HFF-Myc (cell line): ENCODE results near the gene CXCL12.

Source experiments
- DNase-seq: peaks from one replicate; pipeline ENCODE4 v3.0.0-alpha.2; 2011; ENCODE audit warnings: low read depth; ENCODE audit errors: extremely low read depth
- H3K4me3 ChIP-seq: replicated peaks from 2 replicates; pipeline ENCODE4 v1.5.1; 2011; ENCODE audit warnings: low read depth, mild to moderate bottlenecking, control low read depth, low read length
- TF ChIP-seq, protein P1 (sequence below): IDR thresholded peaks from 2 replicates; pipeline ENCODE4 v1.5.1; 2012; ENCODE audit warnings: mild to moderate bottlenecking, low read depth, low read length, control low read depth; ENCODE audit errors: missing control alignments

The CXCL12 gene

DNA sequence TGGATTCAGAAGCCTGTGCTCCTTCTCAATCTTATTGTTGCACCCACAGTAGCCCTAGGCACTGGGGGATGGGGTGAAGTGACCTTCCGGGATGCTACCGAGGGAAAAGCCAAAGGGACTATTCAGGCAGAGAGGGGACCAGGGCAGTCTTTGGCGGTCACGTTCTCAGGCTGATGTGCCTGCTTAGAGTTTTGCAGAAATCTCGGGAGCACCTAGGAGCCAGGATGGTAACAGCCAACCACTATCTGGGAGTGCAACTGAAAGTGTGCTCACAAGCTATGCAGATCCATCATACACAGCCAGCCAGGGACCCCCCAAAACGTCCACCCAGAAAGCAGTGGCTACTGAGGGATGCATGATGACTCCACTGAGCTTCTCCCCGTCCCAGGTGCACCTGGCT is 52.4 kb downstream of the CXCL12 start:
- no peak for DNase-seq
- TF ChIP-seq, protein P1, sequence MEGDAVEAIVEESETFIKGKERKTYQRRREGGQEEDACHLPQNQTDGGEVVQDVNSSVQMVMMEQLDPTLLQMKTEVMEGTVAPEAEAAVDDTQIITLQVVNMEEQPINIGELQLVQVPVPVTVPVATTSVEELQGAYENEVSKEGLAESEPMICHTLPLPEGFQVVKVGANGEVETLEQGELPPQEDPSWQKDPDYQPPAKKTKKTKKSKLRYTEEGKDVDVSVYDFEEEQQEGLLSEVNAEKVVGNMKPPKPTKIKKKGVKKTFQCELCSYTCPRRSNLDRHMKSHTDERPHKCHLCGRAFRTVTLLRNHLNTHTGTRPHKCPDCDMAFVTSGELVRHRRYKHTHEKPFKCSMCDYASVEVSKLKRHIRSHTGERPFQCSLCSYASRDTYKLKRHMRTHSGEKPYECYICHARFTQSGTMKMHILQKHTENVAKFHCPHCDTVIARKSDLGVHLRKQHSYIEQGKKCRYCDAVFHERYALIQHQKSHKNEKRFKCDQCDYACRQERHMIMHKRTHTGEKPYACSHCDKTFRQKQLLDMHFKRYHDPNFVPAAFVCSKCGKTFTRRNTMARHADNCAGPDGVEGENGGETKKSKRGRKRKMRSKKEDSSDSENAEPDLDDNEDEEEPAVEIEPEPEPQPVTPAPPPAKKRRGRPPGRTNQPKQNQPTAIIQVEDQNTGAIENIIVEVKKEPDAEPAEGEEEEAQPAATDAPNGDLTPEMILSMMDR = no peak
- no peak overlapping the region for H3K4me3 ChIP-seq

DNA sequence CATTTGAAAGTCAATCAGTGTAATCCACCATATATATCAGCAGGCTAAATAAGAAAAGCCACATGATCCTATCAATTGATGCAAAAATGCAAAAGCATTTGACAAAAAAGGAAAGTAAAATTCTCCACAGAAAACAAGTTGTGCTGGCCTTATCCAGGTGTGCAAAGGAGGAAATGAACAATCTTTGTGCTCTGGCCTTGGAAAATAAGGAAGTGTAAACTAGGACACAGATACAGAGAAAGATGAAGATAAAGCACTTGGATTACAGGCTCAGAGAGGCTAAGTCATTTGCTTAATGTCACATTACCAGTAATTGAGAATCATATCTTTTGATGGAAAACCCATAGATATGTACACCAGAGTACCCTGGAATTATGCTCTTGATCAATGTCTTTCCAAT is 54.5 kb downstream of the CXCL12 start:
- TF ChIP-seq, protein P1 = no peak
- H3K4me3 ChIP-seq = no peak overlapping the region
- DNase-seq = no peak

DNA sequence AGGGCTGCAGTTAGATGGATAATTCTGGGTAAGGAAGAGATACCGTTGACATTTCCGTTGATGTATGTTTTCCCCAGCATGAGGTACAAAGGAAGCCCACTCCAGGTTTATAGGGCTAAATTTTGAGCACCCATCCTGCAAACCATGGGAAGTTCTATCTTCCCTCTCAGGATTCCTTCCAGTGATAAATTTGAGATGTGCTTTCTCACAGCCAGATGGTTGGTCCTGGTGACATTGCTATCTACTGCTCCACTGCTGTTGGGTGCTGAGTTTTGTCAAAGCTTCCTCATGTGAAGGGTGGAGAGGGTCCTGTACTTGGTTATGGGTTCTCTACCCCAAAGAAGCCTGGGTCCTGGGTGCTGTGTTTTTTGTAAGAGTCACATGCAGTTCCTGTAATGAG is 57.4 kb downstream of the CXCL12 start:
- DNase-seq = no peak
- H3K4me3 ChIP-seq = no peak overlapping the region
- TF ChIP-seq, protein P1 = no peak
